ENCODE results near the gene GRAPL.
"Not testable (repeated sequence)": the region's sequence is repeated elsewhere in the genome, so short reads cannot be mapped to it uniquely, and the experiment has no call there.

GRAPL gene

DNA sequence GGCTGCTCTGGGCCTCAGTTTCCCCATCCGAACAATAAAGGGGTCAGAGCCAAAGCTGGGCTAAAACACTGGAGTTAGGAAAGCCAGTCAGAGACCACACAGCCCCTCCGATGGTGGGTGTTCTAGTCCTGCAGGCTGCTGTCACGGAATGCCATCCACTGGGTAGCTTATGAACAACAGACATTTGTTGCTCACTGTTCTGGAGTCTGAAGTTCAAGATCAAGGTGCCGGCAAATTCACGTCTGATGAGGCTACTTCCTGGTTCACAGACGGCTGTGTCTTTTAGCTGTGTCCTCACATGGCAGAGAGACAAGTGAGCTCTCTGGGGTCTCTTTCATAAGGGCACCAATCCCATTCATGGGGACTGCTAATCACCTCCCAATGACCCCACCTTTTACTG is 9.2 kb downstream of the GRAPL start:
- not testable (repeated sequence) for DNase-seq (ENCODE audit: low read depth)

- not testable (repeated sequence) for DNase-seq (ENCODE audit: low read depth)
Measured at GRCh38 chr17:19137959-19138358, 10.6 kb downstream of the GRAPL start.

GRCh38 chr17:19141366-19142155 is 14.2 kb downstream of the GRAPL start:
- DNase-seq (ENCODE audit: low read depth): not testable (repeated sequence)

GRCh38 chr17:19142419-19142818 is 15.0 kb downstream of the GRAPL start:
- DNase-seq (ENCODE audit: low read depth): not testable (repeated sequence)

- DNase-seq (ENCODE audit: low read depth): not testable (repeated sequence)
Measured at GRCh38 chr17:19143097-19143777, 15.8 kb downstream of the GRAPL start.

DNA sequence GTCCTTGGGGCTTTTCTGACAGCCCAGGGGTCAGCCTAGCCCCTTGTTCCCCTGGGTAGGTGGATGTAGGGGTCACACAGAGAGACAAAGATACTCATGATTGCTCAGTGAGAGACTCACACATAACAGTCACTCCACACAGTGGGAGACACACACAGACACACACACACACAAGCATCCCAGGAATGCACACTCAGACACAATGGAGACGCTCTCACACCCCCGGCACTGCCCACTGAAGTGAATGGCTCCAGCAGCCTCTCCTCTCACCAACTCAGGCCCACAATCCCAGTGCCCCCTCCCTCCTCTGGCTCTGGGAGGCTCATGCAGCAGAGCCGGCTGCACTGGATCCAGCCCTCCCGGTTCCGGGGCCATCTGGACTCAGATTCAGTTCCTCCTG is 17.0 kb downstream of the GRAPL start:
- DNase-seq (ENCODE audit: low read depth): not testable (repeated sequence)

- not testable (repeated sequence) for DNase-seq (ENCODE audit: low read depth)
Measured at GRCh38 chr17:19145471-19145870, 18.1 kb downstream of the GRAPL start.

DNA sequence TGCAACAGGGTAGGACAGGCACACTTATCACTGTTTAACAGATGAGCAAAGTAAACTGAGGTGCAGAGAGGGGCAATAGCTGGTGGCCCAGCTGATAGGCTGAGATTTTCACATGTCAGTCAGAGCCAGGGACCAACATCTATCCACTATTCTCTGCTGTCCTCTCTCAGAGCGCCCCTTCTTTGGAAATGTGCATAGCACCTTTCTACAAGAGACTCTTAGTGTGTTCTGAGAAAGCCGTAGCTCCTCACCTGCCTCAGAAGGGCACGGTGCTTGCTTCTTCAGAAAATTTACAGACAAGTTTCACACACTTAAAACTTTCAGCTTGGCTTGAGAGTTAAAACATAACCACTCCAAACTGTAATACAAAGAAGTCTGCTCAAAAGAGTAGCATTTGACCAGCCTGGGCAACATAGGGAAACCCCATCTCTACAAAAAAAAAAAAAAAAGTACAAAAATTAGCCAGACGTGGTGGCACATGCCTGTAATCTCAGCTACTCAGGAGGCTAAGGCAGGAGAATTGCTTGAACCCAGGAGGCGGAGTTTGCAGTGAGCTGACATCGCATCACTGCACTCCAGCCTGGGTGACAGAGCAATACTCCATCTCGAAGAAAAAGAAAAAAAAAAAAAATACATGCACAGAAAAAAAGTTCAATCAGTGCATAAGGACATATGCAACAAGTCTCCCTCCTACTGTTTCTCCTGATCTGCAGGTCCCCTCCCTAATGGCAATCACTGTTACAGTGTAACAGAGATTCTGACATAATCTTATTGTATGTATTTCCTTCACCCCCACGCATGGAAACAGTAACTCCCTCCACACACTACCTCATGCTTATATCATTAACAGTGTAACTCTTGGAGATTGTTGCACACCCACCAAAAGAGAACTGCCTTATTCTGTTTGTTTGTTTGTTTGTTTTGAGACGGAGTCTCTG is 23.6 kb downstream of the GRAPL start:
- DNase-seq (ENCODE audit: low read depth): not testable (repeated sequence)

- DNase-seq (ENCODE audit: low read depth): not testable (repeated sequence)
Measured at GRCh38 chr17:19157628-19158027, 30.2 kb downstream of the GRAPL start.

GRCh38 chr17:19158478-19158877 is 31.1 kb downstream of the GRAPL start:
- DNase-seq (ENCODE audit: low read depth): not testable (repeated sequence)

DNA sequence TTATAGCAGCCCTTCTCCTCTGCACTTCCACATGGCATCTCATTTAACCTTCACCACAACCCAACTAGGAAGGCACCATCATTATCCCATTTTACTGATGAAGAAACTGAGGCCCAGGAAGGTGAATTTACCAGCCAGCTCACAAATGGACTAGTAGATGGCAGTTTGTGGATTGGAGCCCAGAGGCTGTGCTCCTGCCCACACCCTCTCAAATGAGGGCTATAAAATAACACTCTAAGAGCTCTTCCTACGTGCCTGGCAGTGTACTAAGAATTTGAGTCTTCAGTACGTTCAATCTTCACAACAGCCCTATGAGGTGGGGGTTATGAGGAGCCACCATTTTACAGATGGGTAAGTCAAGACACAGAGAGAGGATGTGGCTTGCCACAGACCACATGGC is 31.5 kb downstream of the GRAPL start:
- not testable (repeated sequence) for DNase-seq (ENCODE audit: low read depth)

DNA sequence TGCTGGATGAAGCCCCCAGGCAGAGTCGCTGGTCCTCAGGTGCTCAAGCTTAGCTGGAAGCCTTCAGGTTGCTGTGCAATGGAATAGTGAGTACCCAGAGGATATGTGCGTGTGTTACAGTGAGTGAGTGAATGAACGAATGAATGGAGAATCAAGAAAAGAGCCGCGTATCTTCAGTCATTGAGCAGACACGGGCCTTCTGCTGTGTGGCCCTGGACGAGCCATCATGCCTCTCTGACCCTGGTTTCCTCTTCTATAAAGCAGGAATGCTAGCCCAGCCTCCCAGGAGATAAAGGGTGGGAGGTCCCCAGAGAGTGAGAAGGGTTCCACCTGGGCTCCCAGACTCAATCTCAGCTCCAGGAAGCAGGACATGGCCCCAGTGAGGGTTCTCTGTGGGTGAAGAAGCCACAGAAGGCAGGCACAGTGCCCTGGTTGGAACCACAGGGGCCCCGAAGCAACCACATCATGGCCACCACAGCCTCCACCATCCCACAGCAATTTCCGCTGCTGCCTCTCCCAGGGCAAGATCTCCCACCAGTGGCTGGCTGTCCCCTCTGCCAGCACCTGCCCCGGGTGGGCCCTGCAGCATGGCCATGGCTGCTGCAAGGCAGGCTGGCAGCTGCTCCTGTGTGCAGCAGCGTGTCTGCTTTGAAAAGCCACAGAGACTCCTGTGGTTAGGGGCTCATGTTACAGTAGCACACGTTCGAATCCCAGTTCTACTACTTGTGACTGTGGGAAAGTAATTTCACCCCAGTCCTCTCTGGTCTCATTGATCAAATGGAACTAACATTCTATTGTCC is 34.1 kb downstream of the GRAPL start:
- DNase-seq (ENCODE audit: low read depth): not testable (repeated sequence)

GRCh38 chr17:19162384-19163216 is 35.2 kb downstream of the GRAPL start:
- DNase-seq (ENCODE audit: low read depth): not testable (repeated sequence)

DNA sequence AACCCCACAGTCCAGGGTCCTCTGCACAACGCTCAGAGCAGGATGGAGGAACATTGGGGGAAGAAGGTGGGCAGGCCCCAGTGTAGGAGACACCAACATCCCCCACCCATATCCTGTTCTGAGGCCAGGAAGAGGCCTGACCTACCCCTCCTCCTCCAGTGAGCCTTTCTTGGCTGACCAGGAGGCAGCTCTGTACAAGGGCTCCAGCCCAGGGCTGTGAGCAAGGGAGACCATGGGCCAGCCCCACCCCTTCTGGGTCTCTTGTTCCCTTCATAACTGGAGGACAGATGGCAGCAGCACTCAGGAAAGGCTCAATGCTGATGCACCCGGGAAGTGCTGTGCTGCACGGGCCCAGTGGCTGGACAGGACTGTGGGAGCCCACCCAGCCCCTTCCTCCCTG is 47.0 kb downstream of the GRAPL start:
- DNase-seq (ENCODE audit: low read depth): not testable (repeated sequence)

GRCh38 chr17:19175410-19175809 is 48.0 kb downstream of the GRAPL start:
- DNase-seq (ENCODE audit: low read depth): not testable (repeated sequence)

GRCh38 chr17:19181040-19181875 is 53.9 kb downstream of the GRAPL start:
- DNase-seq (ENCODE audit: low read depth): not testable (repeated sequence)

- not testable (repeated sequence) for DNase-seq (ENCODE audit: low read depth)
Measured at GRCh38 chr17:19187883-19188869, 60.8 kb downstream of the GRAPL start.
